DOHH2 (cell line): ENCODE results near the gene SAG.
A peak's percentile ranks its signal among the peaks of the same experiment; 100 is the strongest.

Experiments
- EZH2phosphoT487 ChIP-seq: fragments of 200-600 bp; sonication (generic); IDR thresholded peaks from 2 replicates; pipeline ENCODE4 v1.6.1; 2017; ENCODE audit warnings: borderline replicate concordance, mild to moderate bottlenecking, antibody characterized with exemption, low read length, moderate library complexity, mixed read lengths
- TF ChIP-seq, protein P1 (sequence below): fragments of 200-600 bp; sonication (generic); IDR thresholded peaks from one replicate; pipeline ENCODE4 v1.5.1; 2014; ENCODE audit warnings: antibody characterized with exemption, mild to moderate bottlenecking, low read depth, low read length; ENCODE audit not compliant: poor library complexity, severe bottlenecking

DNA sequence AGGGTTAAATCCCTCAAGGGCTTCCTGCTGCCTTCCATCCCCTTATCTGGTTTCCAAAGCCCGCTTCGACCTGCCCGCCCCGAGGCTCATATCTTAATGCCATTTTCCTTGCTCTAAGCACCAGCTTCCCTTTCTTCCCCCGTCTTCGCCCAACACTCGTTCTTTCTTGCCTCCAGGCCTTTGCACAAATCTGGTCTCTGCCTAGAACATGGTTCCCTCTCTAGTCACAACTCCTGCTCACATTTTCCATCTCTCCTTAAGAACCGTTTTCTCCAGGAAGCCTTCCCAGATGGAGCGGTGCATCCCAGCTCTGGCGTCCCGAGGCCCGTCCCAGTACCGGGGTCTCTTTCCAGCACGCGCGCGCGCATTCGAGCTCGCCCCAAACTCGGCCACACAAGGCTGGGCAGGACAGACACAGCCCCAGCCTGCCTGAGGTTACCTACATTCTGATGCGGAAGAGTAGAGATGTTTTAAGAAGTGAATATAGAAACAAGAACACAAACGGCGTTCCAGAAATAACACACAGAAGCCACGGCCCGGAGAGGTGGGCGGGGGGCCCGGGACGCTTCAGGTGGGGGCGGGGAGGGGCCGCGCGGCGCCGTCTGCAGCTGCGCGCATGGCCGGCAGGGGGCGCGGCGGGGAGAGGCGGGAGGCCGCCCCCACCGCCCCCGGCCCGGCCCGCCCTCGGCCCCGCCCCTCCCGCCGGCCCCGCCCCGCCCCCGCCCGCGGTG is 46.3 kb downstream of the SAG start, which contains the start of gene DGKD:
- TF ChIP-seq, protein P1, sequence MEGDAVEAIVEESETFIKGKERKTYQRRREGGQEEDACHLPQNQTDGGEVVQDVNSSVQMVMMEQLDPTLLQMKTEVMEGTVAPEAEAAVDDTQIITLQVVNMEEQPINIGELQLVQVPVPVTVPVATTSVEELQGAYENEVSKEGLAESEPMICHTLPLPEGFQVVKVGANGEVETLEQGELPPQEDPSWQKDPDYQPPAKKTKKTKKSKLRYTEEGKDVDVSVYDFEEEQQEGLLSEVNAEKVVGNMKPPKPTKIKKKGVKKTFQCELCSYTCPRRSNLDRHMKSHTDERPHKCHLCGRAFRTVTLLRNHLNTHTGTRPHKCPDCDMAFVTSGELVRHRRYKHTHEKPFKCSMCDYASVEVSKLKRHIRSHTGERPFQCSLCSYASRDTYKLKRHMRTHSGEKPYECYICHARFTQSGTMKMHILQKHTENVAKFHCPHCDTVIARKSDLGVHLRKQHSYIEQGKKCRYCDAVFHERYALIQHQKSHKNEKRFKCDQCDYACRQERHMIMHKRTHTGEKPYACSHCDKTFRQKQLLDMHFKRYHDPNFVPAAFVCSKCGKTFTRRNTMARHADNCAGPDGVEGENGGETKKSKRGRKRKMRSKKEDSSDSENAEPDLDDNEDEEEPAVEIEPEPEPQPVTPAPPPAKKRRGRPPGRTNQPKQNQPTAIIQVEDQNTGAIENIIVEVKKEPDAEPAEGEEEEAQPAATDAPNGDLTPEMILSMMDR, result peak; percentile 13
- no peak for TF ChIP-seq EZH2phosphoT487
